NB4 (cell line): ENCODE measurements around the gene P2RY8.
"Not testable (repeated sequence)": the region's sequence is repeated elsewhere in the genome, so short reads cannot be mapped to it uniquely, and the experiment has no call there.

Experiments
- DNase-seq: peaks from one replicate; pipeline ENCODE4 v3.0.0; 2010; ENCODE audit warnings: low read depth
- H3K4me3 ChIP-seq: one replicate; pipeline ENCODE4 v1.5.1; 2011; ENCODE audit warnings: mild to moderate bottlenecking, low read depth, low read length, moderate library complexity
- CTCF ChIP-seq: IDR thresholded peaks from one replicate; pipeline ENCODE4 v1.5.1; 2012; ENCODE audit warnings: low read depth, low read length
- MAX ChIP-seq: IDR thresholded peaks from 2 replicates; pipeline ENCODE4 v1.6.1; 2011; ENCODE audit warnings: low read depth, low read length
- MYC ChIP-seq: IDR thresholded peaks from 2 replicates; pipeline ENCODE4 v1.6.1; 2011; ENCODE audit warnings: low read depth, low read length
- POLR2A ChIP-seq: IDR thresholded peaks from 2 replicates; pipeline ENCODE4 v1.6.1; 2011; ENCODE audit warnings: mild to moderate bottlenecking; ENCODE audit not compliant: insufficient read length; ENCODE audit errors: extremely low read depth

Gene P2RY8

GRCh38 chrX:1475481-1475880 is 61.5 kb downstream of the P2RY8 start:
- no peak for DNase-seq
- TF ChIP-seq MAX (no peak), CTCF (no peak), POLR2A (no peak), MYC (no peak)
- no peak overlapping the region for H3K4me3 ChIP-seq

GRCh38 chrX:1474593-1474992 is 62.4 kb downstream of the P2RY8 start:
- not testable (repeated sequence) for DNase-seq, H3K4me3 ChIP-seq

GRCh38 chrX:1472975-1473374 is 64.0 kb downstream of the P2RY8 start:
- no peak for TF ChIP-seq MYC
- TF ChIP-seq MAX, result no peak
- no peak for TF ChIP-seq POLR2A
- TF ChIP-seq CTCF, result no peak
- DNase-seq, result no peak
- H3K4me3 ChIP-seq, result no peak overlapping the region

- no peak overlapping the region for H3K4me3 ChIP-seq
- DNase-seq, result peak; percentile 92
- TF ChIP-seq CTCF, result peak; percentile 51
- TF ChIP-seq MYC, result peak; percentile 56; the same call in 1 of the 2 replicates
- TF ChIP-seq POLR2A, result no peak
These were observed 68.7 kb downstream of the P2RY8 start for GRCh38 chrX:1468250-1468772.

- no peak for DNase-seq
- TF ChIP-seq POLR2A (no peak), MYC (no peak), CTCF (no peak), MAX (no peak)
- H3K4me3 ChIP-seq, result no peak overlapping the region
These were observed 69.9 kb downstream of the P2RY8 start for GRCh38 chrX:1466971-1467561.

GRCh38 chrX:1466232-1466661 is 70.7 kb downstream of the P2RY8 start:
- TF ChIP-seq POLR2A (no peak), CTCF (no peak), MAX (no peak), MYC (no peak)
- DNase-seq, result no peak
- H3K4me3 ChIP-seq, result no peak overlapping the region
